K562 treated with DMSO at 1 percent for 24 hours (cell line): Measurements from ENCODE around the gene NPIPB6. TPM values are rescaled to one million over a fixed set of nuclear protein-coding genes. Genes with fewer than 3 reads are reported as not detected.

Source experiments
- total RNA-seq: library from RNA; unstranded; fragments of 300-600 nt; gene quantifications from 2 replicates; pipeline ENCODE4 v1.2.3, GENCODE V29; 2022; ENCODE audit warnings: low read depth; ENCODE audit not compliant: insufficient read depth

The NPIPB6 gene
- total RNA-seq = not detected in 2 replicates

DNA sequence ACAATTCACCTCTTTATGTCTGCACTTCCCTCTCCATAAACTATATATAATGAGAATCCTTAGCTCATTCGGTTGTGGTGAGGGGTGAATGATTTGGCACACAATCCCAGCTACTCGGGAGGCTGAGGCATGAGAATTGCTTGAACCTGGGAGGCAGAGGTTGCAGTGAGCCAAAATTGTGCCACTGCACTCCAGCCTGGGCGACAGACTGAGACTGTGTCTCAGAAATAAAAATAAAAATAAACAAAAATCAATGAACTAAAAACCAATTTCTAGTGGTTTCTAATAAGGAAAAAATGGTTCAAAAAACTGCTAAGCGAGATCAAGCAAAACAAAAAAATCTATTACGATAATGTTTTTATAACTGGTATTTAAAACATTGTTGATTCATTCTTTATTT, at the start of gene NPIPB6:
Gene NPIPB6 (minus strand): TSS at position 101 of the 400 bp plus-strand sequence. CDS start 686 bp downstream, outside the sequence.

DNA sequence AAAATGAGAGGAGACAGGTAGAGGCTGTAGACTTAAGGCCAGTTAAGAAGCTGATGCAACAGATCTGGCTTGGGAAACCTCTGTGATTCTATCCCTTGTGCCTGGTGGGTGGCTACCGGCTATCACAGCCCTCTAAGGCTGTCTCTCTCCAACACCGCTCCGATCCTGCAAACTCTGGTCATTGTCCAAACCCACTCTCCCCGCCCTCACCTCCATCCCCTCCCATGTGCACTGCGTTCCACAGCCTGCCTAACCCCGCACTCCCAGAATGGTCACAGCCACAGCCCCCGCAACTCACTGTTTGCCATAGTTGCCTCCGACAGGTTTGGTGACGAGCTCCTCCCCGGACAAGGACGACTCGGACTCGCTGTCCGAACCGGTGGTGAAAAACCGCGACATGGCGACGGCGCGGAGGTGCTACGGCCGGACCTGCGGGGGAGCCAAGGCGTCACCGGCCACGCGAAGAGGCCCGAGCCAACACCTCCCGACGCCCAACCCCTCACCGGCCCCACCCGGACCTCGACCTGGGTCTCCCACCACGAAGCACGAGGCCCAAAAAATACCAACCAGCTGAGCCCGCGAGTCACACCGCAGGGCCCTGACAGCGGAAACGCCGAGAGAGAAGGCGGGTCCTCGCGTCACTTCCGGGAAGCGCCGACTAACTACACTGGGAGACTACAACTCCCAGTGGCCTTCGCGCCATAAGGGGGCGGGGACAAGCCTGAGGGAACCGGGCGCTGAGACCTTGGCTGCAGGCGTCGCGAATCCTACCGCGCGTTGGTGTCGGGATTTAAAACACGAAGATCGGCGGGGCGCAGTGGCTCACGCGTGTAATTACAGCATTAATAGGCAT, 40.1 kb upstream of the NPIPB6 start, which contains the start of gene EIF3CL:
Gene EIF3CL (minus strand): TSS at position 622 of the 853 bp plus-strand sequence. CDS start 223 bp downstream, at position 399.

Other genes starting within 250 kb of the NPIPB6 start
- gene XPO6, start 151.5 kb downstream of the NPIPB6 start, total RNA-seq = 90.3 and 90.7 TPM in 2 replicates
- 0.19 and 0.28 TPM in 2 replicates for gene SBK1, start 71.0 kb downstream of the NPIPB6 start, total RNA-seq
- gene EIF3CL, start 40.3 kb upstream of the NPIPB6 start, total RNA-seq = 157 and 160 TPM in 2 replicates
- gene NPIPB7, start 108.8 kb upstream of the NPIPB6 start, total RNA-seq = not detected in 2 replicates
- 35.5 and 35.7 TPM in 2 replicates for gene CLN3, start 128.6 kb upstream of the NPIPB6 start, total RNA-seq
- 4.1 and 4.6 TPM in 2 replicates for gene APOBR, start 131.1 kb upstream of the NPIPB6 start, total RNA-seq
- not detected in 2 replicates for gene IL27, start 143.3 kb upstream of the NPIPB6 start, total RNA-seq
- gene NUPR1, start 175.5 kb upstream of the NPIPB6 start, total RNA-seq = 105 and 107 TPM in 2 replicates
- 32.3 and 36.2 TPM in 2 replicates for gene SGF29, start 190.4 kb upstream of the NPIPB6 start, total RNA-seq
- 6.9 and 9.0 TPM in 2 replicates for gene SULT1A2, start 233.5 kb upstream of the NPIPB6 start, total RNA-seq
- gene SULT1A1, start 246.5 kb upstream of the NPIPB6 start, total RNA-seq = 72.4 and 86.3 TPM in 2 replicates